ENCODE data around the gene CEBPA. TPM values are rescaled to one million over a fixed set of nuclear protein-coding genes. Genes with fewer than 3 reads are reported as not detected.

Gene CEBPA
- total RNA-seq, 2 donors from 2014 or later = 1.8 to 2.1 TPM

- H3K4me3 Mint-ChIP-seq = no peak overlapping the region
- no peaks in the 10 kb centered on the region for H3K36me3 Mint-ChIP-seq (ENCODE audit: low read depth)
- no peak overlapping the region for H3K27ac Mint-ChIP-seq
- no peaks in the 10 kb centered on the region for H3K36me3 ChIP-seq (ENCODE audit: control insufficient read depth, insufficient read depth, low read length)
- H3K4me1 ChIP-seq (ENCODE audit: control insufficient read depth, insufficient read depth, low read length) = no peaks in the 10 kb centered on the region
- no peaks in the 10 kb centered on the region for H3K9me3 ChIP-seq (ENCODE audit: control insufficient read depth, low read length)
- H3K27me3 ChIP-seq (ENCODE audit: control insufficient read depth, insufficient read depth, low read length, poor library complexity, severe bottlenecking) = peaks cover 12% of the 10 kb centered on the region
- no peak overlapping the region for H3K9ac ChIP-seq (ENCODE audit: extremely low read depth, low read length, poor library complexity, severe bottlenecking)
- 93 to 95% methylated on average over 10 to 12 of the region's 12 CpGs for WGBS, 2 experiments (ENCODE audit: insufficient coverage in 1 of 2, insufficient read length in 1 of 2)
- no peak for TF ChIP-seq CTCF (conservative IDR thresholded peaks at IDR 0.05)
- no peaks in the 10 kb centered on the region for H3K4me1 Mint-ChIP-seq
- H3K9me3 Mint-ChIP-seq = no peaks in the 10 kb centered on the region
- H3K4me3 ChIP-seq (ENCODE audit: low read length) = no peak overlapping the region
- DNase-seq = peak; percentile 1
- H3K27ac ChIP-seq (ENCODE audit: low read depth, low read length) = no peak overlapping the region
- H3K27me3 Mint-ChIP-seq (ENCODE audit: insufficient read depth) = peaks cover 14% of the 10 kb centered on the region
Measured at GRCh38 chr19:33349319-33350289, 47.3 kb upstream of the CEBPA start.

- no peaks in the 10 kb centered on the region for H3K4me1 ChIP-seq (ENCODE audit: control insufficient read depth, insufficient read depth, low read length)
- no peak for TF ChIP-seq CTCF (conservative IDR thresholded peaks at IDR 0.05)
- no peaks in the 10 kb centered on the region for H3K36me3 ChIP-seq (ENCODE audit: control insufficient read depth, insufficient read depth, low read length)
- H3K27me3 Mint-ChIP-seq (ENCODE audit: insufficient read depth) = peaks cover 17% of the 10 kb centered on the region
- no peak overlapping the region for H3K27ac Mint-ChIP-seq
- 91 to 93% methylated on average over 11 to 12 of the region's 12 CpGs for WGBS, 2 experiments (ENCODE audit: insufficient coverage in 1 of 2, insufficient read length in 1 of 2)
- no peak overlapping the region for H3K9ac ChIP-seq (ENCODE audit: extremely low read depth, low read length, poor library complexity, severe bottlenecking)
- H3K27me3 ChIP-seq (ENCODE audit: control insufficient read depth, insufficient read depth, low read length, poor library complexity, severe bottlenecking) = peaks cover 20% of the 10 kb centered on the region
- no peak overlapping the region for H3K4me3 ChIP-seq (ENCODE audit: low read length)
- peak; percentile 23 for DNase-seq
- H3K36me3 Mint-ChIP-seq (ENCODE audit: low read depth) = no peaks in the 10 kb centered on the region
- no peaks in the 10 kb centered on the region for H3K9me3 Mint-ChIP-seq
- no peak overlapping the region for H3K4me3 Mint-ChIP-seq
- H3K27ac ChIP-seq (ENCODE audit: low read depth, low read length) = no peak overlapping the region
- no peaks in the 10 kb centered on the region for H3K9me3 ChIP-seq (ENCODE audit: control insufficient read depth, low read length)
- no peaks in the 10 kb centered on the region for H3K4me1 Mint-ChIP-seq
Measured at GRCh38 chr19:33348301-33349010, 46.1 kb upstream of the CEBPA start.

- Histone ChIP-seq H3K9ac (ENCODE audit: extremely low read depth, low read length, poor library complexity, severe bottlenecking) (no peak overlapping the region), H3K9me3 (ENCODE audit: control insufficient read depth, low read length) (no peaks in the 10 kb centered on the region), H3K27me3 (ENCODE audit: control insufficient read depth, insufficient read depth, low read length, poor library complexity, severe bottlenecking) (peaks cover 20% of the 10 kb centered on the region), H3K4me3 (ENCODE audit: low read length) (no peak overlapping the region), H3K27ac (ENCODE audit: low read depth, low read length) (no peak overlapping the region), H3K36me3 (ENCODE audit: control insufficient read depth, insufficient read depth, low read length) (no peaks in the 10 kb centered on the region), H3K4me1 (ENCODE audit: control insufficient read depth, insufficient read depth, low read length) (no peaks in the 10 kb centered on the region)
- H3K4me1 Mint-ChIP-seq = no peaks in the 10 kb centered on the region
- 87 to 95% methylated on average over 8 to 10 of the region's 10 CpGs for WGBS, 2 experiments (ENCODE audit: insufficient coverage in 1 of 2, insufficient read length in 1 of 2)
- H3K27ac Mint-ChIP-seq = no peak overlapping the region
- no peaks in the 10 kb centered on the region for H3K9me3 Mint-ChIP-seq
- H3K4me3 Mint-ChIP-seq = no peak overlapping the region
- no peak for TF ChIP-seq CTCF (conservative IDR thresholded peaks at IDR 0.05)
- no peak for DNase-seq
- H3K36me3 Mint-ChIP-seq (ENCODE audit: low read depth) = no peaks in the 10 kb centered on the region
- H3K27me3 Mint-ChIP-seq (ENCODE audit: insufficient read depth) = peaks cover 18% of the 10 kb centered on the region
Measured at GRCh38 chr19:33347300-33347699, 45.0 kb upstream of the CEBPA start.
